ENCODE data around the gene S100A12.

The S100A12 gene

GRCh38 chr1:153396461-153396860 lies 21.0 kb upstream of the S100A12 start:
- DNase-seq, result no peak

- no peak for DNase-seq
Measured at GRCh38 chr1:153395776-153396175, 20.4 kb upstream of the S100A12 start.

GRCh38 chr1:153395136-153395685 lies 19.8 kb upstream of the S100A12 start:
- DNase-seq, result no peak

- no peak for DNase-seq
Measured at GRCh38 chr1:153394391-153394790, 19.0 kb upstream of the S100A12 start.

GRCh38 chr1:153393926-153394325 lies 18.5 kb upstream of the S100A12 start:
- DNase-seq, result no peak

GRCh38 chr1:153392822-153393221 lies 17.4 kb upstream of the S100A12 start:
- DNase-seq, result no peak

GRCh38 chr1:153392258-153392657 lies 16.8 kb upstream of the S100A12 start:
- DNase-seq, result no peak

- DNase-seq, result peak; percentile 83
Measured at GRCh38 chr1:153390938-153391710, 15.7 kb upstream of the S100A12 start, which contains the start of gene S100A8. S100A8 (minus strand) TSS chr1:153391073; CDS start chr1:153390535, 538 bp downstream.

- peak; percentile 58 for DNase-seq
Measured at GRCh38 chr1:153389973-153390879, 14.8 kb upstream of the S100A12 start.

- no peak for DNase-seq
Measured at GRCh38 chr1:153389401-153389800, 14.0 kb upstream of the S100A12 start.

- DNase-seq, result no peak
Measured at GRCh38 chr1:153387785-153388184, 12.4 kb upstream of the S100A12 start.

- DNase-seq, result no peak
Measured at GRCh38 chr1:153387001-153387400, 11.6 kb upstream of the S100A12 start.

GRCh38 chr1:153386500-153386901 lies 11.1 kb upstream of the S100A12 start:
- DNase-seq, result peak; percentile 96

- no peak for DNase-seq
Measured at GRCh38 chr1:153384958-153385580, 9.6 kb upstream of the S100A12 start.

- no peak for DNase-seq
Measured at GRCh38 chr1:153380711-153381110, 5.3 kb upstream of the S100A12 start.

- DNase-seq, result no peak
Measured at GRCh38 chr1:153379591-153379990, 4.2 kb upstream of the S100A12 start.

- no peak for DNase-seq
Measured at GRCh38 chr1:153374071-153374470, 1.4 kb downstream of the S100A12 start.

- DNase-seq, result no peak
Measured at GRCh38 chr1:153372571-153372970, 2.9 kb downstream of the S100A12 start.

- no peak for DNase-seq
Measured at GRCh38 chr1:153371231-153371630, 4.2 kb downstream of the S100A12 start.

- DNase-seq, result no peak
Measured at GRCh38 chr1:153370146-153370545, 5.3 kb downstream of the S100A12 start.

- peak; percentile 29 for DNase-seq
Measured at GRCh38 chr1:153368495-153368894, 6.9 kb downstream of the S100A12 start.

GRCh38 chr1:153367090-153367489 lies 8.3 kb downstream of the S100A12 start:
- no peak for DNase-seq

GRCh38 chr1:153366261-153366660 lies 9.2 kb downstream of the S100A12 start:
- DNase-seq, result no peak
